Measurements from ENCODE around the gene ASCC3.
A peak's percentile ranks its signal among the peaks of the same experiment; 100 is the strongest.

ASCC3 gene

GRCh38 chr6:100633096-100633777, 247.9 kb downstream of the ASCC3 start:
- no peak for DNase-seq

DNA sequence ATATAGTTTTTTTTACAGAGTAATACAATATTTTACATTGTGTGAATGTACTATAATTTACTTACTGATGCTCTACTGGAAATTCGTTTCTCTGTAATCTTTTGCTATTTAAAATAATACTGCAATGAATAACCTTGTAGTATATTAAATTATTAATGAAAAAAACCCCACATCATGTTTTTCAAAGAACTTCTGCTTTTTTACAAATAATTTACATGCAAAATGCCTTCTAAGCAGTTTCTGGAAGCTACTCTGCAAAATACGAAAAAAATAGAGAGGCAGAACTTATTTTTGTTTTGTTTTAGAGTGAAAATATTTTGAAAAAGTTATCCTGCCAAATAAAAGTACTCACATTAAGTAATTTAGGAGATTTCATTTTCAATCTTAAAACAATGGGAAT, 250.6 kb downstream of the ASCC3 start:
- DNase-seq = no peak

DNA sequence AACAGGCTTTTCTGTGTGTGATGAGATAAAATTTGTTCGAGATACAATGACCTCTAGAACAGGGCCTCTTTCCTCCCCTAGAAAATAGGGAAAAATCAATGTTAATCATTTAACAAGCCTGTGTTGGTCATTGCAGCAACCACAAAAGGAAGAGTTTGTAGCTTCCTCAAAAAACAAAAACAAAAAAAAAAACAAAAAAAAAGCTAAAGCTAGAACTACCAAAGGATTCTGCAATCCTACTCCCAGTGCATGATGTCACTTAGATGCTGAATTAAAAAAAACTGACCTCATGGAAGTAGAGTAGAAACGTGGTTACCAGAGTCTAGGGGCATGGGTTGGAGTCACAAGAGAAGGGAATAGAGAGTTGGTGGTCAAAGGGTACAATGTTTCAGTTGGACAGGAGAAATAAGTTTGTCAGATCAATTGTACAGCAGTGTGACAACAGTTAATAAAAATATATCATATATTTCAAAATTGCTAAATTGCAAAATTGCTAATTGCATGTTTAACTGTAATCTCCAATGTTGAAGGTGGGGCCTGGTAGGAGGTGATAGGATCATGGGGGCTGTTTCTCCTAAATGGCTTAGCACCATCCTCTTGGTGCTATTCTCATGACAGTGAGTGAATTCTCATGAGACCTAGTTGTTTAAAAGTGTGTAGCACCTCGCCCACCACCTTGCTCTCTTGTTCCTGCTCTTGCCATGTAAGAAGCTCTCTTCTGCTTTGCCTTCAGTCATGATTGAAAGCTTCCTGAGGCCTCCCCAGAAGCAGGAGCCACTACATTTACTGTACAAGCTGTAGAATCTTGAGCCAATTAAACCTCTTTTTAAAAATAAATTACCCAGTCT, 253.0 kb downstream of the ASCC3 start:
- no peak for DNase-seq

GRCh38 chr6:100626721-100627120, 254.4 kb downstream of the ASCC3 start:
- DNase-seq = no peak

DNA sequence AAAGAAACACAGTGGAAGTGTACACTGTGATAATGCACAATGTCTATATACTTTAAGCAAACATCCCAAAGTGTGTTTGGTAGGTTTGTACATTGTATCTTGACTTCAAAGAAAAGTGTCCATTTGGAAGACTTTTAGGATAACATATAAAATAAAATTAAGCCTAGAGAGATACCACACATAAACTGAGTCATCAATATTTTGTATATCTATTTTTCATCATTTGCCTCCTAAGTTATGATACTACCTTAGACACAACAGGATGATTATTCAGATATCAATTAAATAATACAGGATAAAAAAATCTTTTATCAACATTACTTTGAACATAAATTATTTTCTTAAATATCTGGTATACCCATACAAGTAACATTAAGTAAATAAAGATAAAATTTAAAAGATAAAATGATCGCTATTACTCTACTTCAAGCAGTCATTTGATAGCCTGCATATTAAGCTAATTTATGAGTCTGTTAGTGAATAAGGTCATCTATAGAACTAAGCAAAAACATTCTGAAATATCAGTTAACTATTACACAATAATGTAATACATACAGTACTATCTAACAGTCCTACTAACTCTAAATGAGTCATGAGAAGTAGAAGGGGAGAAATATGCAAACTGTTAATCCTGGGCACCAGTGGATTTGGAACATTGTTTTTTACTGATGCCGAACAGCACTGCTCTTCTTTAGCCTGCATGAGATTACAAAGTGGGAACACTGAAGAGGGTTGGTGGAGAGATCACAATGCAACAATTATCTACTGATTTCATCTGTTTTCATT, 258.0 kb downstream of the ASCC3 start:
- DNase-seq = no peak

GRCh38 chr6:100620085-100620840, 260.9 kb downstream of the ASCC3 start:
- no peak for DNase-seq

DNA sequence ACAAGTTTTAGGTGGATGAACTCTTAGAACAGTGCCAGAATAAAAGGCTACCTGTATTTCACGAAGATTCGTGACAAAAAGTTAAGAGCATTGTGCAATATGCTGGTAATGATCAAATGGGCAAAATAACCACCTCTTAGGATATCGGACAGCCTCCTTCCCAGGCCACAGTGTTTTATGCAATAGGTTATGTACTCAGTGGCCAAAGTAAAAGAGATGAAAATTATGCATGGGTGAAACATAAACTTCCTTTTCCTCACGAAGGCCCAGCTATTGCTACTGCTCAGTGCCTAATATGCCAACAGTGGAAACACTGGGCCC, 262.8 kb downstream of the ASCC3 start:
- no peak for DNase-seq

DNA sequence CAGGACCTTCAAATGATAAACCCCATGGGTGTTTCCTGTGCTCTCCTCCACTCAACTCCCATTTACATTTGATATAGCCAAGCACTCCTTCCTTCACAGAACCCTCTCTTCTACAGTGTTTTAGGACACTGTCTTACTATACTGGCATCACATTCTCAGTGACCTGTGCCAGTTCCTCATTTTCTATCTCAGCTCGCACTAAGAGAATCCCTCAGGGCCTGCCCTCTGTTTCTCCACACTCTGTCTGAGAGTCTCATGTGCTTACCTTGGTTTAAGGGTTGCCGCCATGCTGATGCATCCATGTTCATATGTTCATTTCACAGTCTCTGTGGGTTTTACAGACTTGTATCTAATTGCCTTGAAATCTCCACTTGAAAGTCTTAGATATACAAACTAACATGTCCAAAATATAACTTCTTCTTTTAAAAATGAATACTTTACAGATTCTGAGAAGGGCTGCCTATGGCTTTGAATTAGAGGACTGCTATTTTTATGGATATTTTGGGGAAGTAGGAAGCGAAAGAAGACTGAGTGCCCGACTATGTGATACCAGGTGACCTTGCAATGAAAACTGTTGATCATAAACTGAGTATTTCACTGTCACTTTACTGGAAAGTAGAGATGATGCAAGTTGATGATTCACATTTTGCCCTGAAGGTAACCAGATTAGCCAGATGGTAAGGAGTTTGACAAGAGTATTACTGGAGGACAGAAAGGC, 263.3 kb downstream of the ASCC3 start:
- DNase-seq = no peak

GRCh38 chr6:100614933-100615332, 266.2 kb downstream of the ASCC3 start:
- no peak for DNase-seq

GRCh38 chr6:100614386-100614785, 266.7 kb downstream of the ASCC3 start:
- DNase-seq = no peak

DNA sequence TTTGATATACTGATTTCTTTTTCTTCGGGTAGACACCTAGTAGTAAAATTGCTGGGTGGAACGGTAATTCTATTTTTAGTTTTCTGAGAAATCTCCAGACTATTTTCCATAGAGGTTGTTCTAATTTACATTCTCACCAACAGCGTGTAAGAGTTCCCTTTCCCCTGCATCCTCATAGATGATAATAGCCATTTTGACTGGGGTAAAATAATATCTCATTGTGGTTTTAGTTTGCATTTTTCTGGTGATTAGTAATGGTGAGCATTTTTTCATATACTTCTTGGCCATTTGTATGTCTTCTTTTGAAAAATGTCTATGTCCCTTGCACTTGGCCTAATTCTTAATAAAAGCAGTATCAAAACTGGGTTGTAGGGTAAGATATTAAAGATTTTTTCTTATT, 267.5 kb downstream of the ASCC3 start:
- no peak for DNase-seq

- no peak for DNase-seq
These were observed 269.0 kb downstream of the ASCC3 start for GRCh38 chr6:100612094-100612493.

DNA sequence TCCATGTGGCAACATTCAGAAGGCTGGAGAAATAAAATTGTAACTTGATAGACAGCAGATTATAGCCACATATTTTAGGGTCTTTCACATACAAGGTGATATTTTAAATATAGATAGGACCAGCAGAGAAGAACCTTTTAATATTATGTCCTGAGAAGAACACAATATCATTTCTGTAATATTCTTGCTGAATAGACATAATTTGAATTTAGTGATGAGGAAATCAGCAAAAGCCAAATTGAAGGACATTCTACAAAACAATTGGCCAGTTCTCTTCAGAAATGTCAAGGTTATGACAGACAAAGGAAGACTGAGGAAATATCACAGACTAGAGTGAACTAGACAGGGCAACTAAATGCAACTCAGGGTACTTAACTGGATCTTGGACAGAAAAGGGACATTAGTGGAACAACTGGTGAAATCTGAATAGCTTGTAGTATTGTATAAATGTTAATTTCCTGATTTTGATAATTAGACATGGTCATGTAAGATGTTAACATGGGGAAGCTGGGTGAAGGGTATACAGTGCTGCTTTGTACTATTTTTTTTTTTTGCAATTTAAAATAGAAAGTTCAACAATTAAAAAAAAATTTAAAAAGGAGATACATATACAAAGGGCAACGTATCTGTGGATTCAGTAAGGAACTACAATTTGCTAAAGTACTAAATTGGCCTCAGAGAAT, 281.9 kb downstream of the ASCC3 start:
- DNase-seq = no peak

GRCh38 chr6:100595456-100595855, 285.7 kb downstream of the ASCC3 start:
- no peak for DNase-seq

DNA sequence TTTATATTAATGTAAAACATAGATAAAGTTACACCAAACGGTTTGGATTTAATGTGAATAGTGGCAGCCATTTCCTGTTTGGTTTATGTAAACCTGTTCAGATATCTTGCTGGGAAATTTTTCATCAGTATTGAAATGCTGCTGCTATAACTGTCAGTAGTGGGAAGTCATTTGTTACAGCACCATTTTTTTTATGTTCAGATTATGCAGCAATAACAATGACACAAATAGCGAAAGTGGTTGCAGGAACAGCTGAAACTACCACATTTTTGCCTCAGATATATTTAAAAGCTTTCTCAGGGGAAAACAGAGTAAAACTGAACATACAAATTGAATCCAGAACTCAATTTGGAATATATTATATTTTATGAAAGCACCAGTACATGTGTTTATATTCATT, 287.6 kb downstream of the ASCC3 start:
- DNase-seq = no peak

DNA sequence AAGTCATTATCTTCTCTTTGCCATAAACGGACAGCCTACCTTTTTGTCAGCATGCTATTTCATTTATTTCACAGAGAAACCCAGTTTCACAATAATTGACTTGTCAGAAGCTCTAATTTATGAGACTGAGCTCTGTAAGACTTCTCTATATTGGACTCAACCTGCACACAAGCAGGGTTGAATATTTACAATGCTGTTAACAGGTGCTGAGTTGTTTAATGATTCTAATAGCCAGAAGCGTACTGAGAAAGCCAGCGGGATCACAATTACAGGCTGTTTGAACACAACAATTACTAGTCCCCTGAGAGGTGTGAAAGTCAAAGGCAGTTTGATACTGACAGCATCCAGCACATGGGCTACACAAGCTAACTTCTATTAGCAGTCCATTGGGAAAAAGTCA, 288.2 kb downstream of the ASCC3 start:
- DNase-seq = peak; percentile 88

- DNase-seq = no peak
These were observed 303.7 kb downstream of the ASCC3 start for GRCh38 chr6:100577425-100577824.

DNA sequence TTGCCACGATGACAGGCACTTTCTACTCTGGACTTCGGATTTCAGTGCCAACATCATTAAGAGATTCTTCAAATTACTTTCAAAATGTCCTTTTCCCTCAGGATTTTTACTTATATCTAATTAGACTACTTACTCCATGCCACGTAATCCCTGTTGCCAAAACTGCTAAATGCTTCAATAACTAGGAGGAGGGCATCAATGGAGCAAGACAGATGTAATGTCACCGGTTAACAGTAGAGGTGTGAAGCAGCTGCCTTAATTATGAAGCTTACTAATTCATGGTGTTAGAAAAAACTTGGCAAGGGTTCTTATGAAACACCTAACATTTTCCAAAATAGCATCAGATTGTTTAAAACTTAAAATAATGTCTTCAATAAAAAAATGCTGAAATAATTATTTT, 305.2 kb downstream of the ASCC3 start:
- no peak for DNase-seq

GRCh38 chr6:100574836-100575235, 306.3 kb downstream of the ASCC3 start:
- no peak for DNase-seq

- no peak for DNase-seq
These were observed 308.0 kb downstream of the ASCC3 start for GRCh38 chr6:100573166-100573565.

DNA sequence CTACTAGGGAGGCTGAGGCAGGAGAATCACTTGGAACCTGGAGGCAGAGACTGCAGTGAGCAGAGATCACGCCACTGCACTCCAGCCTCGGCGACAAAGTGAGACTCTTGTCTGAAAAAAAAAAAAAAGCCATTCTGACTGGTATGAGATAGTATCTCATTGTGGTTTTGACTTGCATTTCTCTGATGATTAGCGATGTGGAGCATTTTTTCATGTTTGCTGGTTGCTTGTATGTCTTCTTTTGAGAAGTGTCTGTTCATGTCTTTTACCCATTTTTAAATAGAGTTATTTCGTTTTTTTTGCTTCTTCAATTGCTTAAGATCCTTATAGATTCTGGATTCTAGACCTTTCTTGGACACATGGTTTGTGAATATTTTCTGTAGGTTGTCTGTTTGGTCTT, 312.9 kb downstream of the ASCC3 start:
- no peak for DNase-seq

DNA sequence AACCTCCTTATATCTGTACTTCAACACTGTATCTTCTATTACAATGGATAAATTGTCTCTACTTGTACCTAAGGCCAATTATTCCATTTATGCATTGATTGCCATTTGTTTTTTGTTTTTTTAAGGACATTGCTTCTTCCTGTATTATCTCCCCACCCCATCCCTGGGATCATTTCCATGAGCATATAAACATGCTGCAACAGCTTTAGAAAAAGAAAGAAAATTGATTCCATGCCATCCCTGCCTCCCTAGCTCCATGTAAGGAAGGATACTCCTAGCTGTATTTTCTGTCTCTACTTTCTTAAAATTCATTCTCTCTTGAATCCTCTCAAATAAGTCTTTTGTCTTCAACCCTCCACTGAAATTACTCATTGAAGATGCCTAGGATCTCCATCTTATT, 314.6 kb downstream of the ASCC3 start:
- no peak for DNase-seq
